ENCODE results near the gene JARID2.

The JARID2 gene

DNA sequence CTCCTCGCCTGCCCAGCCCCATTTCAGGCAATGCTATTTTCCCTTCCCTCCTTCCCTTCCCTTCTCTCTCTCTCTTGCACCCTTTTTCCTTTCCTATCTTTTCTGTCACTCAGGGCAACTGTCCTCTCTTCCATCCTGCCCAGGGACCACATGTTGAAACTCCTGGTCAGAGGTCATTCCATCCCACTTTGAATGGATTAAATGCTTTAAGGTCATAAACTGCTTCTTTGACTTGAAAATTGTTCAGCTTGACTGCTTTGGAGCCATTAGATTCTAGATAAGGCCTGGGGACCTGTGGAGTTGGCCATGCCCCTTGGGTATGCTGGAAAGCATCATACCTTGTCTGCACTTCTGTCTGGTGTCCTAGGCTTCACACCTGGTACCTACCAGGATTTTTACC is 310.8 kb downstream of the JARID2 start:
- Histone ChIP-seq H3K9me3 (ENCODE audit: severe bottlenecking) (no peaks in the 10 kb centered on the region), H3K36me3 (no peaks in the 10 kb centered on the region; the same call in 1 of the 2 replicates), H3K27me3 (ENCODE audit: insufficient read depth, low read depth, severe bottlenecking) (no peaks in the 10 kb centered on the region), H3K4me3 (ENCODE audit: low read depth, low read length) (no peak overlapping the region), H3K27ac (no peak overlapping the region)
- DNase-seq: no peak
- TF ChIP-seq, protein P1, sequence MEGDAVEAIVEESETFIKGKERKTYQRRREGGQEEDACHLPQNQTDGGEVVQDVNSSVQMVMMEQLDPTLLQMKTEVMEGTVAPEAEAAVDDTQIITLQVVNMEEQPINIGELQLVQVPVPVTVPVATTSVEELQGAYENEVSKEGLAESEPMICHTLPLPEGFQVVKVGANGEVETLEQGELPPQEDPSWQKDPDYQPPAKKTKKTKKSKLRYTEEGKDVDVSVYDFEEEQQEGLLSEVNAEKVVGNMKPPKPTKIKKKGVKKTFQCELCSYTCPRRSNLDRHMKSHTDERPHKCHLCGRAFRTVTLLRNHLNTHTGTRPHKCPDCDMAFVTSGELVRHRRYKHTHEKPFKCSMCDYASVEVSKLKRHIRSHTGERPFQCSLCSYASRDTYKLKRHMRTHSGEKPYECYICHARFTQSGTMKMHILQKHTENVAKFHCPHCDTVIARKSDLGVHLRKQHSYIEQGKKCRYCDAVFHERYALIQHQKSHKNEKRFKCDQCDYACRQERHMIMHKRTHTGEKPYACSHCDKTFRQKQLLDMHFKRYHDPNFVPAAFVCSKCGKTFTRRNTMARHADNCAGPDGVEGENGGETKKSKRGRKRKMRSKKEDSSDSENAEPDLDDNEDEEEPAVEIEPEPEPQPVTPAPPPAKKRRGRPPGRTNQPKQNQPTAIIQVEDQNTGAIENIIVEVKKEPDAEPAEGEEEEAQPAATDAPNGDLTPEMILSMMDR (IDR thresholded peaks at IDR 0.05; ENCODE audit: low read depth, low read length): no peak

DNA sequence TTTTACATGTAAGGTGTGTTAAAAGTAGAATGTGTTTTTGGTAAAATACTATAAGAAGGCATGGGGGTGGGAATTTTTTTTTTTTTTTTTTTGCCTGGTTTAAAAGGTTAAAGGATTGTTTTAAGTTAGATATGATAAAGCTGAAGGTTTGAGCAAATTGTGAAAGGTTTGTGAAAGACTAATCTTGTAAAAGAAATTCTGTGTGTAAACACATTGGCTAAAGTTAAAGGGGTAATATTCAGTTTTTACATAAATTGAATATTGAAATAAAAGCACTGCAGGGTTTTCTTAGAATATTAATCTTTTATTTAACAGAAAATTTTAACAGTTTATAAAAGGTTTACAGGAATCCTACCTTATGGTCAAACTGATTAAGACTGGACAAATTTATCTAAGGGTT is 311.3 kb downstream of the JARID2 start:
- no peak overlapping the region for H3K4me3 ChIP-seq (ENCODE audit: low read depth, low read length)
- TF ChIP-seq, protein P1 (IDR thresholded peaks at IDR 0.05; ENCODE audit: low read depth, low read length): no peak
- no peaks in the 10 kb centered on the region for H3K9me3 ChIP-seq (ENCODE audit: severe bottlenecking)
- DNase-seq: no peak
- H3K27ac ChIP-seq: no peak overlapping the region
- no peaks in the 10 kb centered on the region; the same call in 1 of the 2 replicates for H3K36me3 ChIP-seq
- no peaks in the 10 kb centered on the region for H3K27me3 ChIP-seq (ENCODE audit: insufficient read depth, low read depth, severe bottlenecking)

DNA sequence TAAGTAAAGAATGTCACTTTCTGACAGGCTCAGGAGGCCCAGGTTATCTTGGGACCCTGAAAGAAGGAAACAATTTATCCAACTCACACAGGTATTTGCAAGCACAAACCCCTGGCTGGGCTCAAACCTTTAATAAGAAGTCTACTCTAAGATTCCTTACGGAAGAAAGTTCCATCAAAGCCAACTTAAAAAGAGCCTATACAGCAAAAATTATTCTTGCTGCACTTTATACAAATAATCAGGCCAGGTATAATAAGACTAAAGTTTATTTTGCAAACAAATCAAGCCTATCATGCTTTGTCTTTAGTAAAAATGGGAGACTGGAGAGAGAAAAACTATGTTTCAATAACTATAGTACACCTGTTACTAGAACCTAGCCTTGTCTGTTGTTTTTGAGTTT is 314.8 kb downstream of the JARID2 start:
- H3K27ac ChIP-seq: no peak overlapping the region
- no peak for DNase-seq
- H3K9me3 ChIP-seq (ENCODE audit: severe bottlenecking): no peaks in the 10 kb centered on the region
- TF ChIP-seq, protein P1 (IDR thresholded peaks at IDR 0.05; ENCODE audit: low read depth, low read length): no peak
- no peak overlapping the region for H3K4me3 ChIP-seq (ENCODE audit: low read depth, low read length)
- no peaks in the 10 kb centered on the region for H3K36me3 ChIP-seq
- H3K27me3 ChIP-seq (ENCODE audit: insufficient read depth, low read depth, severe bottlenecking): no peaks in the 10 kb centered on the region

DNA sequence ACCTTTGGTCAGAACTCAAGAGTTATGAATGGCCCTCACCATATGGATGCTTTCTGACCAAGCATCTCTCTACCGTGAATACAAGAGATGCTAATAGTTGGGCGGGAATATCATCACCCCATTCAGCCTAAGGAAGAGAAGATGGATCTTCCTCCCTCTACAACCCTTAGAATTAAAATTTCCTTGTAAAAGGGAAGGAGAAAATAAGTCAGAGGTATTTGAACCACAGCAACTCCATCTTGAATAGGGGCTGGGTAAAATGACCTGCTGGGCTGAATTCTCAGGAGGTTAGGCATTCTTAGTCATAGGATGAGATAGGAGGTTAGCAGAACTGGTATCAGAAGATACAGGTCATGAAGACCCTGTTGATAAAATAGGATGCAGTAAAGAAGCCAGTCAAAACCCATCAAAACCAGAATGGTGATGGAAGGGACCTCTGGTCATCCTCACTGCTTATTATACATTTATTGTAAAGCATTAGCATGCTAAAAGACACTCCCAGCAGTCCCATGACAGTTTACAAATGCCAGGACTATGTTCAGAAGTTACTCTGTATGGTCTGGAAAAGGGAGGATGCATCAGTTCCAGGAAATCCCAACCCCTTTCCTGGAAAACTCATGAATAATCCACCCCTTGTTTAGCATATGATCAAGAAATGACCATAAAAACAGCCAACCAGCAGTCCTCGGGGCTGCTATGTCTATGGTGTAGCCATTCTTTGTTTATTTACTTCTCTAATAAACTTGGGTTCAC is 315.8 kb downstream of the JARID2 start:
- TF ChIP-seq, protein P1 (IDR thresholded peaks at IDR 0.05; ENCODE audit: low read depth, low read length): no peak
- Histone ChIP-seq H3K9me3 (ENCODE audit: severe bottlenecking) (no peaks in the 10 kb centered on the region), H3K36me3 (no peaks in the 10 kb centered on the region), H3K4me3 (ENCODE audit: low read depth, low read length) (no peak overlapping the region), H3K27ac (no peak overlapping the region), H3K27me3 (ENCODE audit: insufficient read depth, low read depth, severe bottlenecking) (no peaks in the 10 kb centered on the region)
- DNase-seq: no peak

DNA sequence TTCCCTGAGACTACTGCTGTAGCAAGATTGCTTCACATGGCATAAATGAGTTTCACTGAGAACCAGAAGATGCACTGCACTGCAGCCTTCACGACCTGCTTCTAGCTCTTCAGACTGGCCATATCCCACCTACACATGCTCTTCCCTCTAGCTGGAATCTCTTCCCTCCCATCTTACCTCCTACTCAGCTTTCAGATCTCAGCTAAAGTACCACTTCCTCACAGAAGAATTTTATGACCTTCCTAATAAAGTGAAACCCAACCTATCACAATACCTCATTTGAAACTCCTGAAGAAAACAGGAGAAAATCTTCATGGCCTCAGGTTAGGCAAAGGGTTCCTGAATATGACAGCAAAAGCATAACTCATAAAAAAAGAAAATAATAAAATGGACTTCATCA is 317.1 kb downstream of the JARID2 start:
- no peak for DNase-seq
- Histone ChIP-seq H3K9me3 (ENCODE audit: severe bottlenecking) (no peaks in the 10 kb centered on the region), H3K27me3 (ENCODE audit: insufficient read depth, low read depth, severe bottlenecking) (no peaks in the 10 kb centered on the region), H3K4me3 (ENCODE audit: low read depth, low read length) (no peak overlapping the region), H3K36me3 (no peaks in the 10 kb centered on the region), H3K27ac (peak overlapping the region; percentile 36)
- TF ChIP-seq, protein P1 (IDR thresholded peaks at IDR 0.05; ENCODE audit: low read depth, low read length): no peak
